Mesenteric fat pad (tissue), 1 donor: ENCODE data around the gene OCLN. TPM values are rescaled to one million over a fixed set of nuclear protein-coding genes. Genes with fewer than 3 reads are reported as not detected.

Source experiments
- total RNA-seq: library from RNA; stranded (reverse); fragmentation: NEBNext Ultra II Directional; extraction: Animal tissue kit (Norgen Biotek cat#: 25700); gene quantifications from one replicate; pipeline ENCODE4 v1.2.1, GENCODE V29; 2021
- donor health status: DM: yes; HTN: yes; CAD: no.

Gene OCLN
- total RNA-seq, 1 donor from 2014 or later, result 1.3 TPM

Other genes with a start within 250 kb of the OCLN start
- gene CCDC125, start 160.0 kb upstream of the OCLN start, total RNA-seq, result 8.2 TPM
- 44.9 TPM for gene AK6, start 123.3 kb upstream of the OCLN start, total RNA-seq
- 62.1 TPM for gene TAF9, start 123.3 kb upstream of the OCLN start, total RNA-seq
- 18.4 TPM for gene RAD17, start 123.0 kb upstream of the OCLN start, total RNA-seq
- 0.58 TPM for gene MARVELD2, start 77.7 kb upstream of the OCLN start, total RNA-seq
- gene GTF2H2C, start 67.4 kb downstream of the OCLN start, total RNA-seq, result 26.7 TPM